GM19025 (cell line): ENCODE data around the gene UBE2Q2.
"Not testable (repeated sequence)": the region's sequence is repeated elsewhere in the genome, so short reads cannot be mapped to it uniquely, and the experiment has no call there.

ENCODE experiments used
- ATAC-seq: cut with Tn5 transposase; IDR thresholded peaks from one replicate; pipeline ENCODE4 v1.9.1; 2021; ENCODE audit warnings: mild to moderate bottlenecking, low read depth, moderate library complexity; ENCODE audit not compliant: unreplicated experiment

UBE2Q2 gene

DNA sequence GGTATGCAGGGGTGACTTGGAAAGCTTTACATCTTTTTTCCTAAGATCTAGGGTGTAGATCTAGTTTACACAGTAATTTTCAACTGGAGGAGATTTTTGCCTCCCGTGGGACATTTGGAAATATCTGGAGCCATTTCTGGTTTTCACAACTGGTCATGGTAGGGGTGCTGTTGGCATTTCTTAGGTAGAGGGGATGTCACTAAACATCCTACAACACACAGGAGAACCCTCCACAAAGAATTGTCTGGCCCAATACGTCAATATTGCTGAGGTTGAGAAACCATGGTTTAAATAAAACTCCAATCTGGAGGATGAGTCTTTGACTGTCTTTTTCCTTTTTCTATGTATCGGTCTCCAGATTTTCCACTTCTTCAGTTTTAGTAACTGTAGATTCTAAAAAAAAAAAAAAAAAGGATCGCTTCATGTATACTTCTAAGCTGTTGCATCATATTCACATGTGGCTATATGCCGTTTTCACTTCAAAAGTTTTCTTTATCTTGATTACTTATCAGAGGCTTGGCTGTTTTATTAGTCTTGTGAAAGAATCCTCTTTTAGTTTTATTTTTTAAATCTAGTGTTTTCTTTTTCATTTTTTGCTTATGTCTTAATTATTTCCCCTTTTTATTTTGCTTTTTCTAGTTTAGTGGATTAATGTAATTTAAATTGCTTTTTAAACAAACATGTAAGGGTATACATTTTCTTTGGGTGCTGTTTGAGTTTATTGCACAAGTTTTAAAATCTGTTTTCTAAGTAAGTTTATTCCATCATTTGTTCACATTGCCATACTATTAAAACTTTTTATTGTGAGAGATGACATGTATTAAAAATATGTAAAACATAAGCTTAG, 21.2 kb downstream of the UBE2Q2 start:
- no peak for ATAC-seq

DNA sequence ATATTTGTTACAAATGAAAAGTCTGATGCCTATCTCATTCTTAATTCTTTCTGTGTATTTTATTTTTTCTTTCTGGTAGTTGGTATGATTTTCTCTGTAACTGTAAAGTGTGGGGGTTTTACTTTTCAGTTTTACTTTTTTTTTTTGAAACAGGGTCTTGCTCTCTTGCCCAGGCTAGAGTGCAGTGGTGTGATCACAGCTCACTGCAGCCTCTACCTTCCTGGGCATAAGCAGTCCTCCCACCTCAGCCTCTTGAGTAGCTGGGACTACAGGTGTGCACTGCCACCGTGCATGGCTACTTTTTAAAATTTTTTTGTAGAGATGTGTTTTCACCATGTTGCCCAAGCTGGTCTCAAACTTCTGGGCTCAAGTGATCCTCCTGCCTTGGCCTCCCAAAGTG, 22.8 kb downstream of the UBE2Q2 start:
- not testable (repeated sequence) for ATAC-seq

DNA sequence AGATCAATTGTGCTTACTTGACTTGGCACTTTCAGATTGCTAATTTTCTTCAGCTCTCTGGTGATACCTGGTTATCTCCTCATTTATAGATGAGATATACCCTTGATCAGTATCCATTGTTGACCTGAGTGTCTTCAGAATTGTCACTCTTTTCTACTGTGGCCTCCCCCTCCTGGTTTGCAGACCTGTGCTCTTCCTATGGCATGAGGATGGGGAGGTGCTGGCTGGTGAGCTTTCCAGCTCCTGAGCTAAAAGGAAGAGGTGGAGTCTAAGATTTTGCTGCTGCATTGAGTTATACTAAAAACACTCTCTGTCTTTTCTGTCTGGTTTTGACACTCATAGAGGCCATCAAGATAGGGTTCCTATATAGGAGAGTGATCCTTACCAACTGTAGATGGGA, 23.7 kb downstream of the UBE2Q2 start:
- ATAC-seq, result no peak

DNA sequence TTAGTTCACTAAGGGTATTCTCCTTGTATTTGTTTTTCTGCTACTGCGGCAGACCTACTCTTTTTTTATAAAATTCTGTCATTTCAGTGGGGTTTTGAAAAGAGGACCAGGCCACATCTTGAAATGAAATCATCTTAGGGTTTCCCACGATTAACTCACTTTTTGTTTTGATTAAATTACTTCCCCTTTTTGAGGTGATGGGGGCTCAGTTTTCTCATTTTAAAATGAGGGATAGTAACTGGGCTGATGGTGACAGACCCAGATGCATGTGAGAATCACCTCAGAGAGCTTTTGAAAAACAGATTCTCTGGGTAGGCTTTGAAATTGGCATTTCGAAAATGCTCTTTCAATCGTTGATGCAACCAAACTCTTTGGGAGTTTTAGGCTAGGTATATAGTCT, 24.2 kb downstream of the UBE2Q2 start:
- ATAC-seq, result no peak

- no peak for ATAC-seq
Measured at GRCh38 chr15:75868019-75868418, 24.8 kb downstream of the UBE2Q2 start.

DNA sequence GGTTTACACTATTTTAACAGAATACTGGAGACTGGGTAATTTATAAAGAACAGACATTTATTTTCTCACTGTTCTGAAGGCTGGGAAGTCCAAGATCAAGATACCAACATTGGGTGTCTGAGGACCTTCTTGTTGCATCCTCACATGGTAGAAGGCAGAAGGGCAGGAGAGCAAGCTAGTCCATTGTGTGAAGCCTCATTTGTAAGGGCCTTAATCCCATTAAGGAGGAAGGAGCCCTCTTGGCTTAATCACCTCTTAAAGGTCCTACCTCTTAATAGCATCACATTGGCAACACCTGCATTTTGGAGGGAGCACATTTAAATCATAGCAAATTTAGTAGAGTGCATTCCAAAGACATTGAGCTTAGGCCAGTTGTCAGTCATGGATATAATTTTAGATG, 26.2 kb downstream of the UBE2Q2 start:
- ATAC-seq, result no peak

DNA sequence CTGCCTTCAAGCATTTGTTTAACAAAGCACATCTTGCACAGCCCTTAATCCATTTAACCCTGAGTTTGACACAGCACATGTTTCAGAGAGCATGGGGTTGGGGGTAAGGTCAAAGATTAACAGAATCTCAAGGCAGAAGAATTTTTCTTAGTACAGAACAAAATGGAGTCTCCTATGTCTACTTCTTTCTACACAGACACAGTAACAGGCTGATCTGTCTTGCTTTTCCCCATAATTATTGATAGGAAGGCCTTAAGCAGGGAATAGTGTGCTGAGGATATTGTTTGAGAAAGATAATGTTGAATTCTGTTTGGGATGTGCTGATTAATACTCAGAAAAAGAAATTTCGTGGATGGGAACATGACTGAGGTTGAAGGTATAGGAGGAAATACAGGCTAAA, 28.3 kb downstream of the UBE2Q2 start:
- ATAC-seq, result not testable (repeated sequence)

GRCh38 chr15:75872403-75872990, 29.2 kb downstream of the UBE2Q2 start:
- no peak for ATAC-seq

DNA sequence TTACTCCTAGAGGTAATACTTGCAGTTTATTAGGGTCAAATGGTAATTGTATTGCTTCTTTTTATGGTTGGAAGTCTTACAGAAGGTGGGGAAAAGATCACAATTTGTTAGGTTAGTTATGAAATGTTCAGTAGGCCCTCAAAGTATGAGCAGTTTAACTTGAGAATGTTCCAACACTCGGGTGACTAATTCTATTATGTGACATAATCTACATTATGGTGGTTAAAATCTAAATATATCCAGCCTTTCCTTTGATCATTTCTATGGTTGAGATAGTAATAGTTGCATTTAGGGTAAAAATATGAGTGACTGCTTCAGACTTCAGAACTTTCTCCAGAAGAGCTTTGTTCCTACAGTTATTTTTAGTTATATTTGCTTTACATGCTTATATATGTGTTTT, 40.8 kb downstream of the UBE2Q2 start:
- no peak for ATAC-seq

DNA sequence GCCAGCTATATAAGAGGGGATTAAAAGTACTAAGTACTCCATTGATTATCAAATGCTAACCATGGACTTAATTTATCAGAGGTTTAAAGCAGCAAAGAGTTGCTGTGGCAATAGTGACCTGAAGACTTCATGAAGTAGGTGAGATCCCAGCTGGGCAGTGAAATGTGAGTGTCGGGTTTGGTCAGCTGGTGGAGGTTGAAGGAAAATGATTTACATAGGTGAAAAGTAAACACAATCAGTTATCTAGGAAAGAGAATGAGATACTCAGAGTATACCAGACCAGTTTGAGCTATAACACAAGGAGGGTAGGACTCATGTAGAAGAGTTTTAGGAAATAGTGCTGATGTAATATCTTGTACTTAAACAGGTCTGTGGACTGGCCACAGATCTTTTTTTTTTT, 43.9 kb downstream of the UBE2Q2 start:
- ATAC-seq, result no peak

GRCh38 chr15:75891895-75892294, 48.6 kb downstream of the UBE2Q2 start:
- no peak for ATAC-seq

DNA sequence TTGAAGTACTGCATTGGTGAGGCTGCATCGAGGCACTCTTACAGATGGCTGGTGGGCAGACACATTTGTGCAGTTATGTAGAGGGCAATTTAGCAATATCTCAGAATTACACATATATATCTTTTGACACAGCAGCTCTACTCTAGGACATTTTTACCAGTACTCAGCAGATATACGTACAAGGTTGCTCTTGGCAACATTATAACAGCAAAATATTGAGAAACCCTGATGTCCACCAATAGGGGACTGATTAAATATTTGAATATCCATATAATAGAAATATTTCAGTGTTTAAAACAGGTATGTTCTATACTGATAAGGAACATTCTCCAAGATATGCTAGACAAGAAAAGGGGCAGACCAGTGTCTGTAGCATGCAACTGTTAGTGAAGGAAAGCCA, 52.5 kb downstream of the UBE2Q2 start:
- ATAC-seq, result no peak

DNA sequence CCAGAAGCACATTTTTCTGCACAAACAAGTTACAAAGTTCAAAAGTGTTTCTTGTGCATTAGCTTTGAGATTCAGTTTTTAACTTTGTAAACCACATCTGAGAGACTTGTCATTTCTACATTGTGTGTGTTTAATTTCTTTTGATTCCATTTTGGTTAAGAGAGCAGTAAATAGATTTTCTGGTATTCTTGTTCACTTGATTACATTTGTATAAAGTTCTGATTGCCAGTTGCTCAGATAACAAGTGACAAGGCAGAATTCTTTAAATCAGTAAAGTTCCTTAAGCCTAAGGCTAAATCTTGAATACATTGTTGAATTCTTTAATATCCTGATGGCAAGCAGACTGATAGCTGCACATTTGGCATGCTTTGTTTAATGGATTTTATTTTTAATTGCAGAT, 57.3 kb downstream of the UBE2Q2 start:
- no peak for ATAC-seq

DNA sequence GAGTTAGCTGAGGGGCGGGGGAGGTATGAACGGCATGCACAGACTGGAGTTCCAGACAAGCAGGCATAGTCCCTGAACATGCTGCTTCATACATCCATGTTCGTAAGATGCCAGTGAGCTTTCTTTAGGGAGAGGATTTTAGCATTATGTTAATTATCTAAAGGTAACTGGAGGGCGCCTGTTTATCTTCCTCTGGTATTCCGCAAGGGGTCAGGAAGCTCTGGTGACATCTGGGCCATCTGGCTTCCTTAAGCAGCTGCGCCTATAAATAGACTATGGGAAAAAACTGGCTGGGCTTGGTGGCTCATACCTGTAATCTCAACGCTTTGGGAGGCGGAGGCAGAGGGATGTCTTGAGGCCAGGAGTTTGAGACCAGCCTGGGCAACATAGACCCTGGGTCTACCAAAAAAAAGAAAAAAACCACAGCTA, 58.9 kb downstream of the UBE2Q2 start:
- ATAC-seq, result no peak

GRCh38 chr15:75903331-75904239, 60.3 kb downstream of the UBE2Q2 start, which contains the start of gene FBXO22:
Gene FBXO22 (plus strand): TSS chr15:75903878. CDS start chr15:75903964, 86 bp downstream.
- ATAC-seq, result peak; percentile 91

DNA sequence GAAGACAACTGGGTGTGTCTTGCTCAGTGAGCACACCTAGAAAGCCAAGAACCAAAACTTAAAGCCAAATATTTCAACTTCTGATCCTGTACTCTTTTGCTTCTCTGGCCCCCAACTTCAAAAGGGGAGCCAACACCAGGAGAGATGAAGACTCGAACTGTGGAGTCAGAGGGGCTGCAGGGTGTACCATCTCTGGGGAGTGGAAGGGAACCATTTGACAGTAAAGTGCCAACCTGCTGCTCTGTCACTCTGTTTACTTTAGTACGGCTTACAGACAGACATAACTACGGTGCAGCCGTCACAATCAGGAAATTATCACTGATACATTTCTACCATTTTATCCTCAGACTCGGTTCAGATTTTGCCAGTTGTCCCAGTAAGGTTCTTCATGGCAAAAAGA, 62.0 kb downstream of the UBE2Q2 start:
- ATAC-seq, result no peak

DNA sequence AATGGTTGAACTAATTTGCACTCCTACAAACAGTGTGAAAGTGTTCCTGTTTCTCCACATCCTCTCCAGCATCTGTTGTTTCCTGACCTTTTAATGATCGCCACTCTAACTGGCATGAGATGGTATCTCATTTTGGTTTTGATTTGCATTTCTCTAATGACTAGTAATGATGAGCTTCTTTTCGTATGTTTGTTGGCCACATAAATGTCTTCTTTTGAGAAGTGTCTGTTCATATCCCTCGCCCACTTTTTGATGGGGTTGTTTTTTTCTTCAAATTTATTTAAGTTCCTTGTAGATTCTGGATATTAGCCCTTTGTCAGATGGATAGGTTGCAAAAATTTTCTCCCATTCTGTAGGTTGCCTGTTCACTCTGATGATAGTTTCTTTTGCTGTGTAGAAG, 67.1 kb downstream of the UBE2Q2 start:
- not testable (repeated sequence) for ATAC-seq

- no peak for ATAC-seq
Measured at GRCh38 chr15:75916978-75917377, 73.7 kb downstream of the UBE2Q2 start.

DNA sequence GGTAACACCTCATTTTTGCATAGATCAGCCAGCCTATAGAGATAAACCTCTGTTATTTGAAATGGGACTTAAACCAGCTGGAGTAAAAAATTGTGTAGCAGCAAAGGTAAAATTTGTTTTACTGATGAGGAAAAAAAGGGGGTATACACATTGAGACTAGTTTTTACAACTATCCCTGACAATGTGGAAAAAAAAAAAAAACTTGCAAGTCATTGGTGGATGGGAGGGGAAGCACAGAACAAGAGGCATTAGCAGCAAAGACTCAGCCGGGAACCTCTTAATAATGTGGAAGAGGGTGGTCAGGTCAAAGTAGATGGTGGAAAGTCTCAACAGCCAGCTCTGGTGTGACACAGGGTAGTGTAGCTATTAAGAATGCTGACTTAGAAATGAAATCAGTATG, 74.9 kb downstream of the UBE2Q2 start:
- ATAC-seq, result no peak

DNA sequence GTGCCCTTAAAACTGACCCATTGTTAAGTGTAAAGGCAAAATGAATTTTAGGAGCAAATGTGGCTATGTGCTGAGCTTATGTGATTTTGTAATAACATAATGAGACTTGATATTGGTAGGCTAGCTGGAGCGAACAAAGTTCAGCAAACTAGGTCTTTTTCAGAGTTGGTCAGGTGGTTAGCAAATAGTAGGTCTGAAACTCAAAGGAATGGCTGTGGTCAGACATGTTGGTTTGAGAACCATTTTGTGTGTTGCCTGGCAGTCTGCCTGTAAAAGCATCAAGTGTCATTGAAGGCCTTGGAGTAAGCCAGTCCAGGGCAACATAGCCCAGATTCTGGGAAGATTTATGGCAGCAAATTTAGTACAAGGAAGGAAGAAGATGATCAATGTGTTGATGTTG, 76.8 kb downstream of the UBE2Q2 start:
- ATAC-seq, result no peak
